Calu3 (cell line): ENCODE data around the gene PARVB. TPM values are rescaled to one million over a fixed set of nuclear protein-coding genes. Genes with fewer than 3 reads are reported as not detected.

Experiments
- BruUV-seq: library from RNA; stranded (reverse); fragments of 400-500 nt; replicated peaks from 2 replicates; lab custom pipeline; 2021; lab: Mats Ljungman, UMichigan
- CTCF ChIA-PET: fragments of 300-600 bp; sonication (Branson Sonifier 250); formaldehyde crosslinking; loops from one replicate; lab custom pipeline; 2022; ENCODE audit warnings: antibody characterized with exemption; lab: Charles Lee
- DNase-seq: peaks from one replicate; pipeline ENCODE4 v3.0.0; 2022
- H3K27ac Mint-ChIP-seq: one replicate; pipeline ENCODE4 v1.8.0; 2022; ENCODE audit warnings: mixed read lengths; ENCODE audit not compliant: unreplicated experiment
- H3K27me3 Mint-ChIP-seq: one replicate; pipeline ENCODE4 v1.8.0; 2022; ENCODE audit warnings: mixed read lengths; ENCODE audit not compliant: unreplicated experiment
- H3K36me3 Mint-ChIP-seq: one replicate; pipeline ENCODE4 v1.8.0; 2022; ENCODE audit warnings: mild to moderate bottlenecking, moderate library complexity, mixed read lengths; ENCODE audit not compliant: insufficient read depth, unreplicated experiment
- H3K4me1 Mint-ChIP-seq: one replicate; pipeline ENCODE4 v1.8.0; 2022; ENCODE audit warnings: mild to moderate bottlenecking, low read depth, mixed read lengths; ENCODE audit not compliant: unreplicated experiment
- H3K4me3 Mint-ChIP-seq: one replicate; pipeline ENCODE4 v1.8.0; 2022; ENCODE audit warnings: mild to moderate bottlenecking, low read depth, moderate library complexity, mixed read lengths; ENCODE audit not compliant: unreplicated experiment
- H3K9me3 Mint-ChIP-seq: one replicate; pipeline ENCODE4 v1.8.0; 2022; ENCODE audit warnings: low read depth, mixed read lengths; ENCODE audit not compliant: unreplicated experiment
- intact Hi-C: fragments of 100-400 bp; cut with micrococcal nuclease; formaldehyde crosslinking; loops from one replicate; pipeline ENCODE4 v1.10.0; 2022; ENCODE audit not compliant: unreplicated experiment
- total RNA-seq: library from RNA; stranded (reverse); gene quantifications from 2 replicates; pipeline ENCODE4 v1.2.3, GENCODE V29; 2022
- TF ChIP-seq, protein P1 (sequence below): fragments of 200-600 bp; IDR thresholded peaks from one replicate; pipeline ENCODE4 v1.8.0; 2022; ENCODE audit warnings: antibody characterized with exemption; ENCODE audit not compliant: unreplicated experiment

The PARVB gene
- total RNA-seq, 1 experiment from 2014 or later, result 15.6 TPM

- Mint-ChIP-seq H3K27ac (no peak overlapping the region), H3K4me3 (no peak overlapping the region), H3K4me1 (no peaks in the 10 kb centered on the region), H3K36me3 (no peaks in the 10 kb centered on the region), H3K9me3 (no peaks in the 10 kb centered on the region), H3K27me3 (peaks cover 98% of the 10 kb centered on the region)
- TF ChIP-seq, protein P1, sequence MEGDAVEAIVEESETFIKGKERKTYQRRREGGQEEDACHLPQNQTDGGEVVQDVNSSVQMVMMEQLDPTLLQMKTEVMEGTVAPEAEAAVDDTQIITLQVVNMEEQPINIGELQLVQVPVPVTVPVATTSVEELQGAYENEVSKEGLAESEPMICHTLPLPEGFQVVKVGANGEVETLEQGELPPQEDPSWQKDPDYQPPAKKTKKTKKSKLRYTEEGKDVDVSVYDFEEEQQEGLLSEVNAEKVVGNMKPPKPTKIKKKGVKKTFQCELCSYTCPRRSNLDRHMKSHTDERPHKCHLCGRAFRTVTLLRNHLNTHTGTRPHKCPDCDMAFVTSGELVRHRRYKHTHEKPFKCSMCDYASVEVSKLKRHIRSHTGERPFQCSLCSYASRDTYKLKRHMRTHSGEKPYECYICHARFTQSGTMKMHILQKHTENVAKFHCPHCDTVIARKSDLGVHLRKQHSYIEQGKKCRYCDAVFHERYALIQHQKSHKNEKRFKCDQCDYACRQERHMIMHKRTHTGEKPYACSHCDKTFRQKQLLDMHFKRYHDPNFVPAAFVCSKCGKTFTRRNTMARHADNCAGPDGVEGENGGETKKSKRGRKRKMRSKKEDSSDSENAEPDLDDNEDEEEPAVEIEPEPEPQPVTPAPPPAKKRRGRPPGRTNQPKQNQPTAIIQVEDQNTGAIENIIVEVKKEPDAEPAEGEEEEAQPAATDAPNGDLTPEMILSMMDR, result no peak
- no peak for DNase-seq
- CTCF ChIA-PET, result no interaction called here
- intact Hi-C loops, result no loop called here
- BruUV-seq, result no TSS peak
These were observed 159.1 kb downstream of the PARVB start for GRCh38 chr22:44183287-44183588.

DNA sequence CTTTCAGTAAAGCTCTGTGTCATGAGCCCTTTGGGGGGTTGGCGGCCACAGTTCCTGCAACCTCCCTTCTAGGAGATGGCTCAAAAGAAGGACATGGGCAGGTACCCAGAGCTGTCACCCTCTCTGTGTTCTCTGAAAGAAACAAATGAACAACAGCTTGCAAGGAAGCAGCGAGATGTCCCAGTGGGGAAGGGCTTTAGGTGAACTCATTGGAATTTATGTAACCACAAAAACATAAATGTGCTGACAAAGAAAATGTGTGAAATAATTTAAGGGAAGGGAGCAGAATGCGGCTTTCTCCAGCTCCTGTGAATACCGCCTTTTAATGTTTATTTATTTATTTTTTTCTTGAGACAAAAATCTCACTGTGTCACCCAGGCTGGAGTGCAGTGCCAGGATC lies 159.9 kb downstream of the PARVB start:
- TF ChIP-seq, protein P1, result no peak
- no TSS peak for BruUV-seq
- DNase-seq, result no peak
- peaks cover 98% of the 10 kb centered on the region for H3K27me3 Mint-ChIP-seq
- H3K27ac Mint-ChIP-seq, result no peak overlapping the region
- H3K4me1 Mint-ChIP-seq, result no peaks in the 10 kb centered on the region
- H3K36me3 Mint-ChIP-seq, result no peaks in the 10 kb centered on the region
- CTCF ChIA-PET, result no interaction called here
- no peaks in the 10 kb centered on the region for H3K9me3 Mint-ChIP-seq
- H3K4me3 Mint-ChIP-seq, result no peak overlapping the region
- intact Hi-C loops, result no loop called here

GRCh38 chr22:44185237-44186120 lies 161.4 kb downstream of the PARVB start:
- Mint-ChIP-seq H3K9me3 (no peaks in the 10 kb centered on the region), H3K4me1 (no peaks in the 10 kb centered on the region), H3K4me3 (no peak overlapping the region), H3K36me3 (no peaks in the 10 kb centered on the region), H3K27ac (no peak overlapping the region), H3K27me3 (peaks cover 98% of the 10 kb centered on the region)
- no peak for DNase-seq
- CTCF ChIA-PET, result no interaction called here
- BruUV-seq, result no TSS peak
- intact Hi-C loops, result no loop called here
- TF ChIP-seq, protein P1, result no peak

DNA sequence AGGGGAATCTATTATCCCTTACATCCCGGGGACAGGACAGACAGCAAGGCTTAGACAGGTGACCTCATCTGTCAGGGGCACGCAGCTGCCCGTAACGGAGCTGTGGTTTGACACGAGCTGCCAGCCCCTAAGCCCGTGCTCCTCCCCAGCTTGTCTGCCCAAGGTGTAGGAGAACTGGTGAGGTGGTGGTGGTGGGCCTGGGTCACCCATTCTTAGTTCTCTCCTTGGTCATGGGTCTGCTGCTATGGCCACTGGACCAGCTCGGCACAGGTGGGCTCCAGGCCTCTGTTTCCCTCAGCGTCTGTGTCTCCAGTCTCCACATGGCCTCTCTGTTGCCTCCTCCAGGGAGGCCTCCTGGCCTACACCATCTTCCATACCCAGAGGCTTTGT lies 162.0 kb downstream of the PARVB start:
- TF ChIP-seq, protein P1, result no peak
- BruUV-seq, result no TSS peak

More for the DNA sequence above, 162.0 kb downstream of the PARVB start:
- Mint-ChIP-seq H3K27me3 (peaks cover 98% of the 10 kb centered on the region), H3K4me3 (no peak overlapping the region), H3K36me3 (no peaks in the 10 kb centered on the region), H3K9me3 (no peaks in the 10 kb centered on the region), H3K27ac (no peak overlapping the region), H3K4me1 (no peaks in the 10 kb centered on the region)
- intact Hi-C loops, result no loop called here
- CTCF ChIA-PET, result no interaction called here
- DNase-seq, result no peak
